GM12873 (cell line): ENCODE results near the gene RNF208.

Source experiments
- TF ChIP-seq, protein P1 (sequence below): IDR thresholded peaks from 2 replicates; pipeline ENCODE4 v1.5.1; 2012; ENCODE audit warnings: low read depth, mild to moderate bottlenecking, moderate library complexity, low read length, control low read depth; ENCODE audit not compliant: insufficient read depth; ENCODE audit errors: missing control alignments

Gene RNF208

DNA sequence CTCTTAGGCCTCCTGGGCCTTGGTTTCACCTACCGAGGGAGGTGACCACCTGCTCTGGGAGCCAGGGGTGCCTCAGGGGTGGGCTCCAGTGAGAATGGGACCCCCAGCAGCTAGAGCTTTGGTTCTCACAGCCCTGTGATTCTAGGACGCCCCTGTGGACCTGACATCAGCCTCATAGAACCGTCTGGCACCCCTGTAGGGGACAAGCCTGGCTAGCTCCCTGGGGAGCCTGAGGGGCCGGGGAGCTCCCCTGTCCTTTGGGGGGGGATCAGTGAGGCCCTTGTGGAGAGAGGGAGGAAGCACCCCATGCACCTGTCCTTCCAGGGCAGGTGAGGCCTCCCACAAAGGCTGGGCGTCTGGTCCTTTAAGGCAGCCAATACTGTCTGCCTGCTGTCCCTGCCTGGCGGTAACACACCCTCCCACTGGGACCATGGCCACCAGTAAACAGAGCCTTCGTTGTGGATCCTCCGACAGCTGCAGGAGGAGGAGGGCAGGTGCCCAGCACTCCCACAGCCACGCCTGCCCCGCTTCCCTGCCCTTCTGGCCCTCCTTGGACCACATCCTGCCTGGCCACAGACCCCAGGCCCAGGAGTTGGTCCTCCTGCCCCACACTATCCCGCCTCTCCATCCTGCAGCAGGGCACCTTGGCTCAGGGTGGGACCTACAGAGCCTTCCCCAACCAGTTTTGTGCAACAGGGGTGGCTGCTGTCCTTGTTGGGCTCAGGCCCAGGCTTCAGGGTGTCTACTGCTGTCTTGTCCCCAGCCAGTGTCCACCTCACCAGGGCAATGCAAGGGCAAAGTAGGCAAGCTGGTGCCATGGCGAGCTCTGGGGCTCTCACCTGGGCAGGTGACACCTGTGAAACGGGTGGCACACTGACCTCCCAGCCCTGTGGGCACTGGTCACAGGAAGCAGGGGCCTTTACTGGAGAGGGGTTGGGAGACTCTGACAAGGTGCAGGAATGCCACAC is 16.0 kb upstream of the RNF208 start:
- TF ChIP-seq, protein P1, sequence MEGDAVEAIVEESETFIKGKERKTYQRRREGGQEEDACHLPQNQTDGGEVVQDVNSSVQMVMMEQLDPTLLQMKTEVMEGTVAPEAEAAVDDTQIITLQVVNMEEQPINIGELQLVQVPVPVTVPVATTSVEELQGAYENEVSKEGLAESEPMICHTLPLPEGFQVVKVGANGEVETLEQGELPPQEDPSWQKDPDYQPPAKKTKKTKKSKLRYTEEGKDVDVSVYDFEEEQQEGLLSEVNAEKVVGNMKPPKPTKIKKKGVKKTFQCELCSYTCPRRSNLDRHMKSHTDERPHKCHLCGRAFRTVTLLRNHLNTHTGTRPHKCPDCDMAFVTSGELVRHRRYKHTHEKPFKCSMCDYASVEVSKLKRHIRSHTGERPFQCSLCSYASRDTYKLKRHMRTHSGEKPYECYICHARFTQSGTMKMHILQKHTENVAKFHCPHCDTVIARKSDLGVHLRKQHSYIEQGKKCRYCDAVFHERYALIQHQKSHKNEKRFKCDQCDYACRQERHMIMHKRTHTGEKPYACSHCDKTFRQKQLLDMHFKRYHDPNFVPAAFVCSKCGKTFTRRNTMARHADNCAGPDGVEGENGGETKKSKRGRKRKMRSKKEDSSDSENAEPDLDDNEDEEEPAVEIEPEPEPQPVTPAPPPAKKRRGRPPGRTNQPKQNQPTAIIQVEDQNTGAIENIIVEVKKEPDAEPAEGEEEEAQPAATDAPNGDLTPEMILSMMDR: no peak

DNA sequence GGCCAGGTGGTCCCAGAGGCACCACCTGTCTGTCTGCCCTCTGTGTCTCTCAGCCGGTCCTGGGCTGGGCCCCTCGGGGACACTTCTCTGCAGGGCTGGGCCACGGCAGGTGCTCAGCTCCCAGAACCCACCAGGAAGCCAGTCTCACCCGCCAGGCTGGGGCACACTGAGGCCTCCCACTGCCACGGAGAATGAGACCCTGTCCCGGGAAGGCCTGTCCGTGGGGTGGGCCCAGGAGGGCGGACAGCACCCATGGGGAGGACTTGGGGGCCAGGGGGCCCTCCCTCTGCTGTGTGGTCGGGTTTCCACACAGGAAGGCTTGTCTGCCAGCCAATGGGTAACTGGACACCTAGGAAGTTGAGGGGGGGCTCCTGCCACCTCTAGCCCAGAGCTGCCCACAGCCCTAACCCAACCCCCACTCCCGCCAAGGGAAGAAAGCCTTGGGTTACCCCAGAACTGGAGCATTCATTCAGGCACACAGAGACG is 14.9 kb upstream of the RNF208 start:
- TF ChIP-seq, protein P1: no peak

DNA sequence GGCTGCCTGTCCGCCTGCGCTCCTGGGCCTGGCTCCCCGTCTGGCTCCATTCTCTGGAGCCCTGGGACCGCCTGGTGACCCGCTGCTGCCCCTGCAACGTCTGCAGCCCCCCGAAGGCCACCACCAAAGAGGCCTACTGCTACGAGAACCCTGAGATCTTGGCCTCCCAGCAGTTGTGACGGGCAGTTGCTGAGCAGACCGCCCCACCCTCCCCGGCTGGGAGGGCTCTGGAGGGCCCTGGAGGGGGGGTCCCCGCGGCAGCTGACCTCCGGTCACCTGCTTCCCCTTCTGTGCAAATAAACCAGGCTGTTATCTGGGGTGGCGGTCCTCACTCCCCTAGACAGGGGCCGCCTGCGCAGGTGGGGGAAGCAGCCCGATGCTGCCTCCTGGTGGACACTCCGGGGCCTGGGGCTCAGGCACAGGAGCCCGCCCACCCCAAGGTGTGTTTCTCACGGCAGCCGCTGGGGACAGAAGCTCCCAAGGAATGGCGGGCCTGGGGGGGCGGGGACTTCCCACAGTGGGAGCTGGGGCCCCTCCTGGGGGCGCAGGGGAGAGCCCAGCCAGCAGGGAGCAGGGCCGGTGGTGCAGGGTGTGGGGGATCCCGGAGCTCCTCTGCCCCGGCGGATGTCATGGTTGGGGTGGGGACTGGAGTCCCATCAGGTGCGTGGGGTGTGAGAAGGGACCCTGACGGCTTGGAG is 14.3 kb upstream of the RNF208 start:
- TF ChIP-seq, protein P1: peak; percentile 94

DNA sequence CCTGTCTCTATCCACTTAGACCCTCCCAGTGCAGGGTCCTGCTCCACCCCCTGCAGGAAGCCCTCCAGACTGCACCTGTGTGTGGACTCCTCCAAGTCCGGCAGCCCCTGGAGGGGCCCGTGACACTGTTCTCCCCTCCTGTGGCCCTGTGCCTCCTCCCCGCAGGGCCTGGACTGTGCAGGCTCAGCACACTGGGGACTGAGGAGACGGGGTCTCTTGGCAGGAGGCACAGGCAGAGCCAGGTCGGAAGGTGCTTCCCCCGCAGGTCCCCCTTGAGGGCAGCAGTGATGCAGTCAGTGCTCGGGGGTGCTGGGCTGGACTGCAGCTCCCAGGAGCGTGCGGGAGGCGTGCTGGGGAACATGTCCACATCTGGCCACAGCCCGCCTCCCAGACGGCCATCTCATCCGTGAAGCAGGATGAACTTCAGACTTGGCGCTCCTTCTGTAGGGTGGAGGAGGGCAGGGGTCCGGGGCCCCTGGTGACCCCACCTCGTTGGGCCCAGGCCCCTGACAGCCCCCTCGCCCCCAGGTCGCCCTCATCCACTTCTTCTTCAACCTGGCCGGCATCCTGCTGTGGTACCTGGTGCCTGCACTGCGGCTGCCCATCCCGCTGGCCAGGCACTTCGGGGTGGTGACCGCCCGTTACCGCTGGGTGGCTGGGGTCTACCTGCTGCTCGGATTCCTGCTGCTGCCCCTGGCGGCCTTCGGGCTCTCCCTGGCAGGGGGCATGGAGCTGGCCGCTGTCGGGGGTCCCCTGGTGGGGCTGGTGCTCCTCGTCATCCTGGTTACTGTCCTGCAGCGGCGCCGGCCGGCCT is 13.6 kb upstream of the RNF208 start:
- TF ChIP-seq, protein P1: no peak

DNA sequence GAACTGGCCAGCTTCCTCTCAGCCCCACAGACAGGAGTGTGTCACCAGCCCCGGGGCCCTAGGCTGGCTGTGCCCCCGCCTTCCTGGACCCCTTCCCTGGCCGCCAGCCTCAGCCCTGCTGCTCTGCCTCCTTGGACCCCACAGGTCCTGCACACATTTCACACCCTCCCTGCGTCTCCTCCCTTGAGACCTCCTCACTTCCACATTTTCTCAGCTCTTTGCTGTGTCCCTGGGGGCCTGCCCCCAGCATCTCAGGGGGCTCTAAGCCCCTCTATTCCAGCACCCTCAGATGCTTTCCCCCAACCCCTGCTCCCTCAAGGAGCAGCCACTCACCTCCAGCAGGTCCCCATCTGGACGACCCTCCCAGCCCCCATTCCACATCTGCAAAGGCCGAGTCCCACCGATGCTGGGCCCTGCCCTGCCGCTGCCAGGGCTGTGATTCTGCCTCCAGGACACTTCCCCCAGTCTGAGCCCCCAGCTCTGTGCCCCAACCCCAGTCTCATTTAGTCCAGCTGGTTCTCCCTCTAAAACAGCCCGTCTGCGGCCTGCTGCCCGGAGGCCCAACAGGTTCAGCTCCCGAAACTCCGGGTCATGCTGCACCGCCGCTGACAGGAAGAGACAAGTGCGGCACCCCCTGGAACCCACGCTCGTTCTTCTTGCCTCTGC is 12.9 kb upstream of the RNF208 start:
- TF ChIP-seq, protein P1: no peak

DNA sequence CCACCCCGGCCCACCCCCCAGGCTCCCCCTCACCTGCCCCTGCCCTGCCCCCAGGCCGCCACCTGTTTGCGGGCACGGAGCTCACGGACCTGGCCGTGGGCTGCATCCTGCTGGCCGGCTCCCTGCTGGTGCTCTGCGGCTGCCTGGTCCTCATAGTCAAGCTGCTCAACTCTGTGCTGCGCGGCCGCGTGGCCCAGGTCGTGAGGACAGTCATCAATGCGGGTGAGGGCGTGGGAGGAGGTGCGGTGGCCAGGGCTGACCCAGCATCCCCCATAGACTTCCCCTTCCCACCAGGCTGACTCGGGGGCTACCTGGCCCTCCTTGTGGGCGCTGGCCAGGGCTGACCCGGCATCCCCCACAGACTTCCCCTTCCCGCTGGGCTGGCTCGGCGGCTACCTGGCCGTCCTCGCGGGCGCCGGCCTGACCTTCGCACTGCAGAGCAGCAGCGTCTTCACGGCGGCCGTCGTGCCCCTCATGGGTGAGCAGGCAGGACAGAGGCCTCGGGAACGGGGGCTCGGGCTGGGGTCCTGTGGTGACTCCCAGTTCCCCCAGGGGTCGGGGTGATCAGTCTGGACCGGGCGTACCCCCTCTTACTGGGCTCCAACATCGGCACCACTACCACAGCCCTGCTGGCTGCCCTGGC is 12.1 kb upstream of the RNF208 start:
- TF ChIP-seq, protein P1: no peak
